OCI-LY3 (cell line): Measurements from ENCODE around the gene KCNH2.

Experiments used
- CTCF ChIP-seq: fragments of 200-600, 300-600 bp; sonication (generic); IDR thresholded peaks from 2 replicates; pipeline ENCODE4 v1.5.1; 2014; ENCODE audit warnings: antibody characterized with exemption, low read length, low read depth
- EZH2phosphoT487 ChIP-seq: fragments of 200-600 bp; shearing (Covaris generic); IDR thresholded peaks from 2 replicates; pipeline ENCODE4 v1.6.1; 2018; ENCODE audit warnings: antibody characterized with exemption, mixed run types, low read depth

- TF ChIP-seq CTCF, result no peak
- TF ChIP-seq EZH2phosphoT487, result no peak
Measured at GRCh38 chr7:150964593-150965111, 13.5 kb downstream of the KCNH2 start.
